ENCODE results near the gene SNX9.
"Not testable (repeated sequence)": the region's sequence is repeated elsewhere in the genome, so short reads cannot be mapped to it uniquely, and the experiment has no call there.

SNX9 gene

GRCh38 chr6:157831424-157832249 is 8.6 kb downstream of the SNX9 start:
- DNase-seq (ENCODE audit: low read depth in 2 of 2), result no peak

- no peak for DNase-seq (ENCODE audit: low read depth in 2 of 2)
Observed at GRCh38 chr6:157832250-157832967, 9.4 kb downstream of the SNX9 start.

GRCh38 chr6:157834549-157834948 is 11.5 kb downstream of the SNX9 start:
- DNase-seq (ENCODE audit: low read depth in 2 of 2), result no peak

DNA sequence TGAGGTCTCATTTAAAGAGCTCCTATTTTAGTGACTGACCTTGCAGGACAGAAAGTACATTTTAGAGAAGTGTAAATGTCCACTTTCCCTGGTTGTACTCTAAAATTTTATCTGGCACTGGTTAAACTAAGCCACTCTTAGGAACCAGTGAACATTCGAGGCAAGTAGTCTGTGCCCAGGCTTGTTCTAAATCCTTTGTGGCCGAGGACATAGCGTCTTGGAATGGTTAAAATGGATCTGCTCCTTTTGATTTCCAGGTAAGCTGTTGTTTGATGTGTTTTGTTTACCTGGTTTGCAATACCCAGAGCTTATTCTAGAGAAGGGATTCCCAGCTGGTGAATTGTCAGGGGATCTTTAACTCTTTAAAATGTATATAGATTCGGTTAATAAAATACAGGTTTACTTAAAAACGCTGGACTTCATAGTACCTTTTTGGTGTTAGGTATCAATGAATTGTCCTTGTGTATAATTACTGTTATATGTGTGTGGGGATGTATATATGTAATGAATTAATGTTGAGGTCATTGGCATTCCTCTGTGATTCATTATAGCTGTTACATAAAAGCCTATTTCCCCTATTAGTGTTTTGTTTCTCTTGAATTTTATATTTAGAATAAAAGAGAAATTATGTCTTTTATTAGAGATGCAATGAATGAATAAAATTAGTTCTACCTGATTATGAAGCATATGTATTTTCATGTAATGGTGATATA is 15.8 kb downstream of the SNX9 start:
- no peak for DNase-seq (ENCODE audit: low read depth in 2 of 2)

- DNase-seq (ENCODE audit: low read depth in 2 of 2), result no peak
Observed at GRCh38 chr6:157839606-157840005, 16.6 kb downstream of the SNX9 start.

GRCh38 chr6:157840261-157840660 is 17.2 kb downstream of the SNX9 start:
- no peak for DNase-seq (ENCODE audit: low read depth in 2 of 2)

DNA sequence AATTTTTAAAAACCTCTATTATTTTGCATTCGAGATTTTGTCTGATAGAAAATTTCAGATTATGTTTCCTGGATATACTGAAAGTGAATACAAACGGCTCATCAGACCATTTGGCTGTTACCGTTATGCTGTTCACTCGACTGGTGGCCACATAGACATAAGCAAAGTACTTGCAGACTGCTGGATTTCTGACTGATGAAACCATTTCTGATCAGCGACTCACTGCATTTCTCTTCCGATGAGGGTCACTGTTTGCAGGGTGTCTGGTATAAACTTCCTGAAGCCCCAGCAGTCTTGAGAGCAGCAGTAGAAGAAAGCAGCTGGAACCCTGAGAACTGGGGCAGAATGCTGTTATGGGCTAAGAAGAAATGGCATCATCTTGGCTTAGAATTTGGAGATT is 17.7 kb downstream of the SNX9 start:
- DNase-seq (ENCODE audit: low read depth in 2 of 2), result no peak

GRCh38 chr6:157841211-157841840 is 18.3 kb downstream of the SNX9 start:
- no peak for DNase-seq (ENCODE audit: low read depth in 2 of 2)

DNA sequence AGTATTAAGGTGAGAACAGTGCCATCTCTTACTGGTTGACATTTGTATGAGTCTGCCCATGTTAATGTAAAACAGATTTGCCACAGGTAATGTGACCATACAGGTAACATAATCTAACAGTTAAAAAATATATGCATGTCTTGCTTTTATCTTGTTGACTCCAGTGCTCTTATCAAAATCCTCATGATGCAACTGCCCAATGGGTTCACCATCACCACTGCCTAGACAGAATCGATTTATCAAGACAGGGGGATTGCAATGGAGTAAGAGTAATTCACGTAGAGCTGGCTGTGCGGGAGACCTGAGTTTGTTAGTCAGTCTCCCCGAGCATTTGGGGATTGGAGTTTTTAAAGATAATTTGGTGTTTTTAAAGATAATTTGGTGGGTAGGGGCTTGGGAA is 19.2 kb downstream of the SNX9 start:
- DNase-seq (ENCODE audit: low read depth in 2 of 2), result no peak

GRCh38 chr6:157844196-157844595 is 21.1 kb downstream of the SNX9 start:
- DNase-seq (ENCODE audit: low read depth in 2 of 2), result not testable (repeated sequence)

GRCh38 chr6:157845493-157846259 is 22.6 kb downstream of the SNX9 start:
- DNase-seq (ENCODE audit: low read depth in 2 of 2), result no peak

DNA sequence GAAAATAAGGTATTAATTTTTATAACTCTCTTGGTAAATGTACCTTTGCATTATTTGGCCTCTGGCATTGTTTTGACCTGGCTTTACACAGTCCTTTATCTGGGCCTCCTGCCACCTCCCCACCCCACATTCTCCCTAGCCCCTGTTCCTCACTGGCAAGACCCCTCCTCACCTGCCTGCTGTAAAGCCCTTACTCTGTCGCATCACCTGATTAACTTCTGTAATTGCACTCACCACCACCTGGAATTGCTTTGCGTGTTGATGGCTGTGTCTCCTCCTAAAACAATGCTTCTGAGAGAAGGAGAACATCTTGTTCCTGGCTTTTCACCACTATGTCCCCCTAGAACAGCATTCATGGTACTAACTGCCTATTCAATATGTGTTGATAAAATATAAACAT is 24.8 kb downstream of the SNX9 start:
- DNase-seq (ENCODE audit: low read depth in 2 of 2), result no peak

DNA sequence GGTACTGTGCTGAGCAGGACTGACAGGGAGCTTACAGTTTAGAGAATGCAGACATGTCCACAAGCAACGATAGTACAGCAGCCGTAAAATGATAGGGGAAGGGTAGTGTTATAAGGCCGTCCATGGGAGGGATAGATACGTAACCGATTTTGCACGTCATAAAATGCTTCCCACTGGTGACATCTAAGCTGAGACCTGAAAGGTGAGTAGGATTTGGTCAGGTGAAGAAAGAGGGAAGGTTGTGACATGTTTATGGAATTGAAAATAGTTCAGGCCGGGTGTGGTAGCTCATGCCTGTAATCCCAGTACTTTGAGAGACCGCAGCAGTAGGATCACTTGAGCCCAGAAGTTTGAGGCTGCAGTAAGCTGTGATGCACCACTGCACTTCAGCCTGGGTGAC is 25.6 kb downstream of the SNX9 start:
- DNase-seq (ENCODE audit: low read depth in 2 of 2), result no peak

- DNase-seq (ENCODE audit: low read depth in 2 of 2), result no peak
Observed at GRCh38 chr6:157849288-157850017, 26.4 kb downstream of the SNX9 start.

DNA sequence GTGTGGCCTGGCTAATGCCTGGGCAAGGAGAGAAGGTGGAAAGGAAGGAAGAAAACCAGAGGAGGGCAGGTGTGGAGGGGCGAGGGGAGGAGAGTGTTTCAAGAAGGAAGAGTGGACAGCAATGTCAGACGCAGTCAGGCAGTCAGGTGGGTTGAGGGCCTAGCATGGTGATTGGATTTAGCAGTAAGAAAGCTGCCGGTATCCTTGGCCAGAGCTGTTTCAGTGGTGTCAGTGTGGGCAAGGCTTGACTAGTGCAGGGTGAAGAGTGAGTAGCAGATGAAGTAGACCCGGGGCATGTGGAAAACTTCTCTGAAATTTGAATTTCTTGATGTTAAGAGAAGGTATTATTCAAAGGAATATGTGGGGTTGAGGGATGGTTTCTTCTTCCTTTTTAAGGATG is 27.0 kb downstream of the SNX9 start:
- DNase-seq (ENCODE audit: low read depth in 2 of 2), result no peak

DNA sequence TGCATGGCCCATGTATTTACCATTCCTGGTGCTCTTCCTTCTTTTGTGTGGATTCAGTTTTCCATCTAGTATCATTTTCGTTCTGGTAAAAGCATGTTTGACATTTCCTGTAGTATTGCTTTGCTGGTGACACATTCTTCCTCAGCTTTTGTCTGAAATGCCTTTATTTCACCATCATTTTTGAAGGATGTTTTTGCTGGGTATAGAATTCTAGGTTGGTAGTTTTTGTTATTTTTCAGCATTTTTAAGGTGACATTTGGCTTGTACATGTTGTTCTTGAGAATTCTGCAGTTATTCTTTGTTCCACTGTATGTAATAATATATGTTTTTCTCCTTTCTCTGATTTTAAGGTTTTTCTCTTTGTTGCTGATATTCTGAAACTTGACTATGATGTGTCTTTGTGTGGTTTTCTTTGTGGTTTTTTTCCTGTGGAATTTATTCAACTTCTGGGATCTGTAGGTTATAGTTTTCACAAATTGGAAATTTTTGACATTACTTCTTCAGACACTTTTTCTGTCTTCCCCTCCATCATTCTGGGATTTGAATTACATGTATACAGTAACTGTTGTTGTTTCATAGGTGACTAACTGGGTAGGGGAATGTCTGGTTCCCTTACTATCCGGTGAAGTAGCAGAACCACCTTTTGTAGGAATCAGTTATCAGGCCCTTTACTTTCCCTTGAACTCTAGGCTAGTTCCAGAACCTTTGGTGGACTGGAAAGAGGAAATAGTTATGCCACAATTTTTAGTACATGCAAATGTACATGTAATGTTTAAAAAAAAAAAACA is 30.2 kb downstream of the SNX9 start:
- DNase-seq (ENCODE audit: low read depth in 2 of 2), result no peak

GRCh38 chr6:157853902-157854502 is 31.0 kb downstream of the SNX9 start:
- DNase-seq (ENCODE audit: low read depth in 2 of 2), result no peak

GRCh38 chr6:157855325-157855724 is 32.3 kb downstream of the SNX9 start:
- DNase-seq (ENCODE audit: low read depth in 2 of 2), result no peak

DNA sequence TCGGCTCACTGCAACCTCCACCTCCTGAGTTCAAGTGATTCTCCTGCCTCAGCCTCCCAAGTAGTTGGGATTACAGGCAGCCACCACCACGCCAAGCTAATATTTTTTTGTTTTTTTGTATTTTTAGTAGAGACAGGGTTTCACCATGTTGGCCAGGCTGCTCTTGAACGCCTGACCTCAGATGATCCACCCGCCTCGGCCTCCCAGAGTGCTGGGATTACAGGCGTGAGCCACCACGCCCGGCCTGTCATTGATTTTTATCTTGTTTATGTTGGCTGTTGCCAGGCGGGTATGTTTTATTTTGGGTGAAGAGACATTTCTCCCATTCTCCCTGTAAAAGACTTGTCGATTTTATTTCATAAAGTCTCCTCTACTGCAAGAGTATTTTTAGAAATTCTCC is 32.8 kb downstream of the SNX9 start:
- DNase-seq (ENCODE audit: low read depth in 2 of 2), result not testable (repeated sequence)

Data from stimulated activated CD4-positive, alpha-beta T cell treated with anti-CD3 and anti-CD28 coated beads, Interleukin-4, amount 100 ng/mL, for 48 hours (primary cell).